Panc1 (cell line): Measurements from ENCODE around the gene WBP2NL. TPM values are rescaled to one million over a fixed set of nuclear protein-coding genes. Genes with fewer than 3 reads are reported as not detected.

ENCODE experiments used
- ATAC-seq: fragments of 200-7000 bp; cut with Tn5 transposase; 2 replicates; pipeline ENCODE4 v1.9.1; 2020; ENCODE audit warnings: mild to moderate bottlenecking, moderate library complexity
- BruUV-seq: library from RNA; stranded (reverse); fragments of 400-500 nt; replicated peaks from 2 replicates; lab custom pipeline; 2021; lab: Mats Ljungman, UMichigan
- CTCF ChIA-PET: fragments of 300-600 bp; sonication (Branson Sonifier 250); formaldehyde crosslinking; loops from one replicate; lab custom pipeline; 2022; ENCODE audit warnings: antibody characterized with exemption; lab: Charles Lee
- POLR2A ChIA-PET: fragments of 300-600 bp; sonication (Branson Sonifier 250); formaldehyde crosslinking; loops from one replicate; lab custom pipeline; 2022; ENCODE audit warnings: antibody characterized with exemption; lab: Charles Lee
- DNase-seq: peaks from one replicate; pipeline ENCODE4 v3.0.0-alpha.2; 2010; ENCODE audit warnings: low read depth, low spot score
- H3K27ac ChIP-seq: 2 replicates; pipeline ENCODE4 v1.5.1; 2011; ENCODE audit warnings: mild to moderate bottlenecking, low read length, inconsistent platforms
- H3K27me3 ChIP-seq: fragments of 200-500 bp; sonication (Bioruptor generic); 2 replicates; pipeline ENCODE4 v1.6.0; 2014; ENCODE audit warnings: low read length, inconsistent platforms; ENCODE audit not compliant: control insufficient read depth, insufficient read depth
- H3K36me3 ChIP-seq: fragments of 200-500 bp; sonication (Bioruptor generic); 2 replicates; pipeline ENCODE4 v1.5.1; 2014; ENCODE audit warnings: inconsistent platforms, mild to moderate bottlenecking, low read length, moderate library complexity; ENCODE audit not compliant: control insufficient read depth, insufficient read depth
- H3K4me1 ChIP-seq: 2 replicates; pipeline ENCODE4 v1.5.1; 2011; ENCODE audit warnings: inconsistent platforms, mild to moderate bottlenecking, low read length, moderate library complexity; ENCODE audit not compliant: control insufficient read depth, insufficient read depth
- H3K4me3 ChIP-seq, 2 experiments: 2 replicates each; pipeline ENCODE4 v1.5.1; 2011 to 2012; ENCODE audit warnings: low read depth in 2 of 2, low read length in 2 of 2, mild to moderate bottlenecking in 2 of 2, inconsistent platforms in 1 of 2, moderate library complexity in 1 of 2
- H3K9me3 ChIP-seq: fragments of 200-500 bp; sonication (Bioruptor generic); 2 replicates; pipeline ENCODE4 v1.5.1; 2014; ENCODE audit warnings: low read depth, mild to moderate bottlenecking, inconsistent platforms, low read length, moderate library complexity; ENCODE audit not compliant: control insufficient read depth, insufficient read depth
- POLR2AphosphoS5 ChIP-seq: IDR thresholded peaks from 2 replicates; pipeline ENCODE4 v1.6.1; 2012; ENCODE audit warnings: mild to moderate bottlenecking, low read depth, low read length, moderate library complexity
- SIN3A ChIP-seq: IDR thresholded peaks from 2 replicates; pipeline ENCODE4 v1.6.1; 2012; ENCODE audit warnings: low read depth, mild to moderate bottlenecking, low read length, moderate library complexity, borderline replicate concordance; ENCODE audit not compliant: insufficient read depth
- TCF7L2 ChIP-seq: IDR thresholded peaks from 2 replicates; pipeline ENCODE4 v1.6.1; 2011; ENCODE audit warnings: mild to moderate bottlenecking, low read depth, low read length, inconsistent platforms
- in situ Hi-C: cut with HindIII; loops from 2 replicates; pipeline ENCODE4 v1.10.0; 2016; ENCODE audit warnings: low sequenced_read_pairs, low pct_unique_long_range_greater_than_20kb
- intact Hi-C: fragments of 100-400 bp; cut with micrococcal nuclease; formaldehyde crosslinking; loops from one replicate; pipeline ENCODE4 v1.10.0; 2022; ENCODE audit not compliant: unreplicated experiment
- total RNA-seq: library from RNA; stranded (reverse); gene quantifications from one replicate; pipeline ENCODE4 v1.2.1, GENCODE V29; 2021; ENCODE audit not compliant: unreplicated experiment
- TF ChIP-seq, protein P1 (sequence below): fragments of 450-650 bp; IDR thresholded peaks from 2 replicates; pipeline ENCODE4 v1.5.1; 2017; ENCODE audit warnings: mild to moderate bottlenecking
- TF ChIP-seq, protein P2 (sequence below), 2 experiments: IDR thresholded peaks; 2 replicates each; pipeline ENCODE4 v1.6.1; 2011 to 2012; ENCODE audit warnings: low read depth in 2 of 2, control low read depth in 1 of 2, low read length in 1 of 2, mild to moderate bottlenecking in 1 of 2, moderate library complexity in 1 of 2; ENCODE audit not compliant: insufficient read depth in 1 of 2

WBP2NL gene
- total RNA-seq, 1 experiment from 2014 or later: 0.44 TPM

DNA sequence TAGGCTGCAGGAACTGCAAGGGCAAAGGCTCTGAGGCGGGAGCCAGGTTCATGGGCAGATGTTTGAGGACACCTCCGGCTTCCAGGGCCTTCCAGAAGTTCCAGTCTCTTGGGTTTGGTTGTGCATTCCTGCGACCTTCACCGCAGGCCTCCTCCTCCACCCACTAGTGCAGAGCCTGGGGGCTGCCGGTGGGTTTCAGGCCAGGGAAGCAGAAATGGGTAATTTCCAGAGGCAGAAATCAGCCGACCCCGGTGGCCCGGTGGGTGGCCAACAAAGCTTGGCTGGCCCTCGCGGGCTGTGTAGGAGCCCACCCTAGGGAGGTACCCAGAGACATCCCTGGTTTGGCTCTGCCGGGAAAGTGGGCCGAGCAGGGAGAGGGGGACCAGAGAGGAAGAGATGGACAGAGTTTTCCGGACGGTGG, 75.0 kb downstream of the WBP2NL start:
- in situ Hi-C loops: no loop called here
- Histone ChIP-seq H3K27ac (no peak overlapping the region), H3K4me1 (peaks cover 2% of the 10 kb centered on the region), H3K27me3 (no peaks in the 10 kb centered on the region), H3K9me3 (no peaks in the 10 kb centered on the region), H3K4me3 (no peak overlapping the region), H3K36me3 (no peaks in the 10 kb centered on the region)
- ATAC-seq: no peak
- ChIA-PET POLR2A (no interaction called here), CTCF (no interaction called here)
- intact Hi-C loops: loop anchor here (5.0 kb wide), 1 partner anchor 106 kb away; the partner anchor contains the start of gene SEPTIN3
- no TSS peak for BruUV-seq
- TF ChIP-seq SIN3A (no peak), TCF7L2 (no peak), POLR2AphosphoS5 (no peak)
- TF ChIP-seq, protein P1, sequence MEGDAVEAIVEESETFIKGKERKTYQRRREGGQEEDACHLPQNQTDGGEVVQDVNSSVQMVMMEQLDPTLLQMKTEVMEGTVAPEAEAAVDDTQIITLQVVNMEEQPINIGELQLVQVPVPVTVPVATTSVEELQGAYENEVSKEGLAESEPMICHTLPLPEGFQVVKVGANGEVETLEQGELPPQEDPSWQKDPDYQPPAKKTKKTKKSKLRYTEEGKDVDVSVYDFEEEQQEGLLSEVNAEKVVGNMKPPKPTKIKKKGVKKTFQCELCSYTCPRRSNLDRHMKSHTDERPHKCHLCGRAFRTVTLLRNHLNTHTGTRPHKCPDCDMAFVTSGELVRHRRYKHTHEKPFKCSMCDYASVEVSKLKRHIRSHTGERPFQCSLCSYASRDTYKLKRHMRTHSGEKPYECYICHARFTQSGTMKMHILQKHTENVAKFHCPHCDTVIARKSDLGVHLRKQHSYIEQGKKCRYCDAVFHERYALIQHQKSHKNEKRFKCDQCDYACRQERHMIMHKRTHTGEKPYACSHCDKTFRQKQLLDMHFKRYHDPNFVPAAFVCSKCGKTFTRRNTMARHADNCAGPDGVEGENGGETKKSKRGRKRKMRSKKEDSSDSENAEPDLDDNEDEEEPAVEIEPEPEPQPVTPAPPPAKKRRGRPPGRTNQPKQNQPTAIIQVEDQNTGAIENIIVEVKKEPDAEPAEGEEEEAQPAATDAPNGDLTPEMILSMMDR: no peak
- TF ChIP-seq, protein P2, sequence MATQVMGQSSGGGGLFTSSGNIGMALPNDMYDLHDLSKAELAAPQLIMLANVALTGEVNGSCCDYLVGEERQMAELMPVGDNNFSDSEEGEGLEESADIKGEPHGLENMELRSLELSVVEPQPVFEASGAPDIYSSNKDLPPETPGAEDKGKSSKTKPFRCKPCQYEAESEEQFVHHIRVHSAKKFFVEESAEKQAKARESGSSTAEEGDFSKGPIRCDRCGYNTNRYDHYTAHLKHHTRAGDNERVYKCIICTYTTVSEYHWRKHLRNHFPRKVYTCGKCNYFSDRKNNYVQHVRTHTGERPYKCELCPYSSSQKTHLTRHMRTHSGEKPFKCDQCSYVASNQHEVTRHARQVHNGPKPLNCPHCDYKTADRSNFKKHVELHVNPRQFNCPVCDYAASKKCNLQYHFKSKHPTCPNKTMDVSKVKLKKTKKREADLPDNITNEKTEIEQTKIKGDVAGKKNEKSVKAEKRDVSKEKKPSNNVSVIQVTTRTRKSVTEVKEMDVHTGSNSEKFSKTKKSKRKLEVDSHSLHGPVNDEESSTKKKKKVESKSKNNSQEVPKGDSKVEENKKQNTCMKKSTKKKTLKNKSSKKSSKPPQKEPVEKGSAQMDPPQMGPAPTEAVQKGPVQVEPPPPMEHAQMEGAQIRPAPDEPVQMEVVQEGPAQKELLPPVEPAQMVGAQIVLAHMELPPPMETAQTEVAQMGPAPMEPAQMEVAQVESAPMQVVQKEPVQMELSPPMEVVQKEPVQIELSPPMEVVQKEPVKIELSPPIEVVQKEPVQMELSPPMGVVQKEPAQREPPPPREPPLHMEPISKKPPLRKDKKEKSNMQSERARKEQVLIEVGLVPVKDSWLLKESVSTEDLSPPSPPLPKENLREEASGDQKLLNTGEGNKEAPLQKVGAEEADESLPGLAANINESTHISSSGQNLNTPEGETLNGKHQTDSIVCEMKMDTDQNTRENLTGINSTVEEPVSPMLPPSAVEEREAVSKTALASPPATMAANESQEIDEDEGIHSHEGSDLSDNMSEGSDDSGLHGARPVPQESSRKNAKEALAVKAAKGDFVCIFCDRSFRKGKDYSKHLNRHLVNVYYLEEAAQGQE (IDR thresholded peaks at IDR 0.05; ENCODE audit: insufficient read depth in 1 of 2, low read depth in 2 of 2, low read length in 1 of 2): no peak
- DNase-seq: no peak

DNA sequence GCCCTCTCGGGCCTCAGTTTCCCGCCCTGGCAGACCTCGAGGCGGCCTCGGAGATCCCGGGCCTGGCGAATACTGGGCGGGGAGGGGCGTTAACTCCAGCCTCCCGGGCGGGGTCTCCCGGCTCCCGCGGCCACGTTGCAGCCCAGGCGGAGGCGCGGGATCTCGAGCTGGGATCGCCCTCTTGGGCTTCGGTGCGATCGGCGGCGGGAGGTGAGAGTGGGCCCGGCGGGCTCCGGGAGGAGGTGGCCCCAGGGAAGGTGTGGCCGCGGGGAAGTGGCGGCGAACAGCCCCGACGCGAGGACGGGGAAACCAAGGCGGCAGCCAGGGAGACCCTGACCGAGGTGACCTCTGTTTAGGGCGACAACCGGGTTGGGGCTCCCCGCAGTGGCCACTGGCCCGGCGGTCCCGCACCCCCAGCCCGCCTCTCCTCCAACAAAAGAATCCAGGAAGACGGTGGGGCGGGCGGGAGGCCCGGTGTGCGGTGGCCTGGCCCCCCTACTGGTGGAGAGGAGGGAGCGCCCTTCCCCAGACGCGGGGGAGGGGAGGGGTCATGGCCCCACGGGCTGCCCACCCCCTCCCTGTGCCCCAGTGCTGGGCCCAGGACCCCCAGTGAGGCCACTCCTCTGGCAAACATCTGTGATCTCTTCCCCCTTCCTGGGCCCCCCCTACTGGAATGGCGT, 75.7 kb downstream of the WBP2NL start, which contains the start of gene PHETA2:
Gene PHETA2, plus strand, starts transcription at position 117 of the 680 bp plus-strand sequence. CDS start 3,046 bp downstream, outside the sequence.
- H3K27me3 ChIP-seq: no peaks in the 10 kb centered on the region
- H3K27ac ChIP-seq: no peak within 1 kb of the TSS
- TF ChIP-seq, protein P2 (IDR thresholded peaks at IDR 0.05; ENCODE audit: insufficient read depth in 1 of 2, low read depth in 2 of 2, low read length in 1 of 2): no peak
- TF ChIP-seq, protein P1: no peak; the same call in 1 of the 2 replicates
- TF ChIP-seq SIN3A: no peak
- in situ Hi-C loops (no loop called here), intact Hi-C loops (loop anchor here (5.0 kb wide), 1 partner anchor 107 kb away; the partner anchor contains the start of gene SEPTIN3)
- CTCF ChIA-PET: no interaction called here
- no peak for DNase-seq
- no TSS peak for BruUV-seq
- peaks cover 5% of the 10 kb centered on the region for H3K4me1 ChIP-seq
- H3K4me3 ChIP-seq: peak within 1 kb of the TSS; percentile 16 to 18; a peak in 3 of 4 replicates
- no peaks in the 10 kb centered on the region for H3K9me3 ChIP-seq
- ATAC-seq: no peak
- POLR2A ChIA-PET: no interaction called here
- H3K36me3 ChIP-seq: no peaks in the 10 kb centered on the region
